B cell (primary cell): ENCODE measurements around the gene SDK2. TPM values are rescaled to one million over a fixed set of nuclear protein-coding genes. Genes with fewer than 3 reads are reported as not detected.

Experiments used
- ATAC-seq: fragments of 200-7000 bp; cut with Tn5 transposase; one replicate; pipeline ENCODE4 v1.10.0; 2021; ENCODE audit warnings: low read depth, mild to moderate bottlenecking, moderate number of reproducible peaks, moderate library complexity
- CTCF ChIA-PET: fragments of 350-600 bp; sonication (Branson Sonifier 250); formaldehyde crosslinking; loops from one replicate; lab custom pipeline; 2021; ENCODE audit warnings: antibody characterized with exemption, inconsistent platforms; lab: Charles Lee
- POLR2A ChIA-PET: fragments of 350-600 bp; sonication (Branson Sonifier 250); formaldehyde crosslinking; loops from one replicate; lab custom pipeline; 2021; ENCODE audit warnings: antibody characterized with exemption; lab: Charles Lee
- DNase-seq: peaks from one replicate; pipeline ENCODE4 v3.0.0; 2013
- H2AFZ ChIP-seq: 2 replicates; pipeline ENCODE4 v1.6.1; 2012; ENCODE audit warnings: mild to moderate bottlenecking, low read depth, low read length; ENCODE audit not compliant: insufficient read depth, poor library complexity, severe bottlenecking
- H3K27ac ChIP-seq, 2 donors: 1 replicate in 1 of 2; 2 replicates in 1 of 2; pipeline ENCODE4 v1.5.1; 2012 to 2013; ENCODE audit warnings: low read length in 2 of 2, mild to moderate bottlenecking in 2 of 2, moderate library complexity in 1 of 2
- H3K27me3 ChIP-seq, 4 experiments: fragments of 200-600 bp in 1 of 4; sonication (generic) in 1 of 4; replicated peaks in 1 of 4; 1 replicate in 2 of 4; 2 replicates in 2 of 4; pipeline versions ENCODE4 v1.6.1 to v1.7.0; 2013 to 2016; ENCODE audit warnings: low read length in 3 of 4, mild to moderate bottlenecking in 2 of 4, mixed read lengths in 1 of 4, moderate library complexity in 1 of 4; ENCODE audit not compliant: insufficient read depth in 4 of 4, control insufficient read depth in 3 of 4; ENCODE audit errors: control extremely low read depth in 1 of 4
- H3K36me3 ChIP-seq, 2 experiments: replicated peaks in 1 of 2; 1 replicate in 1 of 2; 2 replicates in 1 of 2; pipeline versions ENCODE4 v1.6.1 to v1.7.1; 2013; ENCODE audit warnings: low read length in 1 of 2; ENCODE audit not compliant: insufficient read depth in 2 of 2, control insufficient read depth in 1 of 2; ENCODE audit errors: control extremely low read depth in 1 of 2, extremely low read depth in 1 of 2
- H3K4me1 ChIP-seq, 2 donors: fragments of 200-600 bp in 1 of 2; sonication (generic) in 1 of 2; 1 replicate in 1 of 2; 2 replicates in 1 of 2; pipeline versions ENCODE4 v1.5.1 to v1.6.1; 2013 to 2017; ENCODE audit warnings: low read length in 2 of 2; ENCODE audit not compliant: control insufficient read depth in 2 of 2, insufficient read depth in 2 of 2
- H3K4me2 ChIP-seq: replicated peaks from 2 replicates; pipeline ENCODE3; 2012; ENCODE audit warnings: mild to moderate bottlenecking, low read depth, low read length; ENCODE audit not compliant: poor library complexity, severe bottlenecking
- H3K4me3 ChIP-seq, 5 experiments: fragments of 200-600 bp in 1 of 5; sonication (generic) in 1 of 5; 1 replicate in 3 of 5; 2 replicates in 2 of 5; pipeline versions ENCODE4 v1.5.1 to v1.7.0; 2011 to 2016; ENCODE audit warnings: low read length in 4 of 5, mild to moderate bottlenecking in 4 of 5, low read depth in 2 of 5, control low read depth in 1 of 5, moderate library complexity in 1 of 5; ENCODE audit not compliant: insufficient read depth in 1 of 5; ENCODE audit errors: control extremely low read depth in 1 of 5, extremely low read depth in 1 of 5
- H3K79me2 ChIP-seq: fragments of 200-600 bp; sonication (generic); one replicate; pipeline ENCODE4 v1.6.0; 2016; ENCODE audit warnings: low read length; ENCODE audit not compliant: control insufficient read depth, insufficient read depth
- H3K9ac ChIP-seq: fragments of 200-600 bp; sonication (generic); 2 replicates; pipeline ENCODE4 v1.6.1; 2017; ENCODE audit warnings: mild to moderate bottlenecking, low read length, moderate library complexity
- H3K9me3 ChIP-seq, 3 donors: one replicate each; pipeline versions ENCODE4 v1.6.1 to v1.7.1; 2013; ENCODE audit warnings: low read length in 2 of 3; ENCODE audit not compliant: control insufficient read depth in 2 of 3, insufficient read depth in 1 of 3; ENCODE audit errors: control extremely low read depth in 1 of 3
- H4K20me1 ChIP-seq: 2 replicates; pipeline ENCODE4 v1.6.0; 2012; ENCODE audit warnings: mild to moderate bottlenecking, low read length; ENCODE audit not compliant: insufficient read depth, control insufficient read depth, poor library complexity, severe bottlenecking
- H3K27ac Mint-ChIP-seq: one replicate; pipeline ENCODE4 v1.8.0; 2021; ENCODE audit warnings: mixed read lengths
- H3K27me3 Mint-ChIP-seq: one replicate; pipeline ENCODE4 v1.8.0; 2021; ENCODE audit warnings: mixed read lengths
- H3K4me1 Mint-ChIP-seq: one replicate; pipeline ENCODE4 v1.8.0; 2021; ENCODE audit warnings: mixed read lengths
- H3K4me3 Mint-ChIP-seq: one replicate; pipeline ENCODE4 v1.8.0; 2021; ENCODE audit warnings: mixed read lengths
- H3K9me3 Mint-ChIP-seq: one replicate; pipeline ENCODE4 v1.8.0; 2022; ENCODE audit warnings: mixed read lengths; ENCODE audit not compliant: insufficient read depth
- CTCF ChIP-seq: fragments of 200-600 bp; IDR thresholded peaks from one replicate; pipeline ENCODE4 v1.8.0; 2022; ENCODE audit warnings: antibody characterized with exemption, mild to moderate bottlenecking
- EZH2 ChIP-seq: IDR thresholded peaks from 2 replicates; pipeline ENCODE4 v1.6.1; 2012; ENCODE audit warnings: borderline replicate concordance, low read depth, mild to moderate bottlenecking, moderate library complexity, low read length; ENCODE audit not compliant: insufficient read depth, poor library complexity, severe bottlenecking
- WGBS: methylation state at CpG from one replicate; pipeline ENCODE4 v1.1.5; 2013; ENCODE audit warnings: missing lambda C conversion rate; ENCODE audit not compliant: insufficient coverage; 5-methylcytosine and 5-hydroxymethylcytosine counted together
- intact Hi-C: fragments of 100-400 bp; cut with micrococcal nuclease; formaldehyde crosslinking; loops from one replicate; pipeline ENCODE4 v1.10.0; 2022
- polyA plus RNA-seq: library from polyadenylated mRNA; depleted of rRNA; stranded (reverse); fragments of >200 nt; gene quantifications from 2 replicates; pipeline ENCODE4 v1.2.3, GENCODE V29; 2012
- total RNA-seq, 2 donors: library from RNA; stranded (reverse); fragments of 120-200 nt in 1 of 2; gene quantifications; 1 replicate in 1 of 2; 2 replicates in 1 of 2; pipeline versions ENCODE4 v1.2.3 to v1.2.4, GENCODE V29; 2013 to 2022

Gene SDK2
- total and polyA plus RNA-seq, 2 donors (not counting 1 experiment from before 2014, with no cell fraction given) = 3.2 to 13.0 TPM

GRCh38 chr17:73561111-73561510, 83.1 kb downstream of the SDK2 start:
- intact Hi-C loops = no loop called here
- no peaks in the 10 kb centered on the region for H3K36me3 ChIP-seq
- no peak overlapping the region for H3K27ac Mint-ChIP-seq
- no peaks in the 10 kb centered on the region for H3K27me3 Mint-ChIP-seq
- H3K9me3 ChIP-seq = peaks cover 0 to 5% (median 0%) of the 10 kb centered on the region in 3 donors
- H3K9me3 Mint-ChIP-seq = no peaks in the 10 kb centered on the region
- H2AFZ ChIP-seq = no peak overlapping the region
- POLR2A ChIA-PET = no interaction called here
- no peak overlapping the region for H3K4me2 ChIP-seq
- H3K4me1 Mint-ChIP-seq = peaks cover 27% of the 10 kb centered on the region
- H4K20me1 ChIP-seq = peaks cover 4% of the 10 kb centered on the region
- H3K27ac ChIP-seq = no peak overlapping the region
- H3K27me3 ChIP-seq = no peaks in the 10 kb centered on the region
- H3K4me1 ChIP-seq = peaks cover 7 to 15% of the 10 kb centered on the region in 2 donors
- peaks cover 69% of the 10 kb centered on the region for H3K79me2 ChIP-seq
- 77% methylated on average over 4 of the region's 9 CpGs for WGBS
- CTCF ChIA-PET = no interaction called here
- no peak for DNase-seq
- H3K4me3 Mint-ChIP-seq = no peak overlapping the region
- H3K4me3 ChIP-seq = no peak overlapping the region
- H3K9ac ChIP-seq = no peak overlapping the region
- TF ChIP-seq EZH2 = no peak
- TF ChIP-seq CTCF = no peak
- ATAC-seq = peak; percentile 10

DNA sequence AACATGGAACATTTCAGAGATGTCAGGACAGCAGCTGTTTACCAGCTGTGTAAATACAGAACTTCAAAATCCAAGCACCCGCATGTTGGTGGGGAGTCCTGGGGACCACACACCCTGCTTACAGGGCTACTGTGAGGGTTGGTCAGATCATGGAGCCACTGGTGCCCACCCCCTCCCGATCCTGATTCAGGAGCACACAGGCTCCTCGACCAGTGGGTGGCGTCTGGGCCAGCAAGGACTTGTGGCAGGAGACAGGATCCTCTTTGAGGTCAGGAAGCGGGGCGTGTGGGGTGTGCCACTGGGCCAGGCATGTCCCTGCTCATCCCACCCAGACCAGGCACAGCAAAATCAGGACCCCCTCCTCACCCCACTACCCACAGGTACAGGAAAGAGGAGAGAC, 83.6 kb downstream of the SDK2 start:
- Histone ChIP-seq H3K4me3 (no peak overlapping the region), H3K79me2 (peaks cover 69% of the 10 kb centered on the region), H3K27me3 (no peaks in the 10 kb centered on the region), H2AFZ (no peak overlapping the region), H3K36me3 (no peaks in the 10 kb centered on the region), H3K4me2 (no peak overlapping the region), H4K20me1 (peaks cover 4% of the 10 kb centered on the region), H3K9ac (no peak overlapping the region), H3K9me3 (peaks cover 0 to 2% (median 0%) of the 10 kb centered on the region in 3 donors), H3K4me1 (peaks cover 7 to 15% of the 10 kb centered on the region in 2 donors), H3K27ac (no peak overlapping the region)
- Mint-ChIP-seq H3K9me3 (no peaks in the 10 kb centered on the region), H3K27me3 (no peaks in the 10 kb centered on the region), H3K4me3 (no peak overlapping the region), H3K27ac (no peak overlapping the region), H3K4me1 (peaks cover 24% of the 10 kb centered on the region)
- TF ChIP-seq EZH2 (no peak), CTCF (no peak)
- DNase-seq (no peak), ATAC-seq (no peak)
- POLR2A ChIA-PET = no interaction called here
- 68% methylated on average over 3 of the region's 6 CpGs for WGBS
- intact Hi-C loops = no loop called here
- CTCF ChIA-PET = no interaction called here
